Lung (tissue), 16 donors: Measurements from ENCODE around the gene PRSS21. TPM values are rescaled to one million over a fixed set of nuclear protein-coding genes. Genes with fewer than 3 reads are reported as not detected.

ENCODE experiments used
- ATAC-seq: fragments of 200-7000 bp; cut with Tn5 transposase; one replicate; pipeline ENCODE4 v1.9.1; 2020; ENCODE audit warnings: moderate number of reproducible peaks; ENCODE audit not compliant: insufficient read depth, low FRiP score
- DNase-seq, 3 donors: peaks; one replicate each; pipeline ENCODE4 v3.0.0-alpha.2; 2013 to 2017
- H3K27ac ChIP-seq, 2 donors: one replicate each; pipeline ENCODE4 v1.5.1; 2013; ENCODE audit warnings: mild to moderate bottlenecking in 2 of 2, moderate library complexity in 2 of 2, control low read depth in 1 of 2, inconsistent platforms in 1 of 2, low read depth in 1 of 2, low read length in 1 of 2
- H3K27me3 ChIP-seq, 3 donors: one replicate each; pipeline ENCODE4 v1.5.1; 2013; ENCODE audit warnings: low read length in 2 of 3; ENCODE audit not compliant: control insufficient read depth in 3 of 3, insufficient read depth in 3 of 3
- H3K36me3 ChIP-seq, 4 donors: one replicate each; pipeline ENCODE4 v1.5.1; 2013; ENCODE audit warnings: low read length in 4 of 4, mild to moderate bottlenecking in 1 of 4, moderate library complexity in 1 of 4; ENCODE audit not compliant: control insufficient read depth in 4 of 4, insufficient read depth in 4 of 4
- H3K4me1 ChIP-seq, 5 donors: one replicate each; pipeline ENCODE4 v1.5.1; 2013; ENCODE audit warnings: low read length in 5 of 5, mild to moderate bottlenecking in 2 of 5, moderate library complexity in 1 of 5; ENCODE audit not compliant: control insufficient read depth in 5 of 5, insufficient read depth in 5 of 5
- H3K4me3 ChIP-seq: one replicate; pipeline ENCODE4 v1.5.1; 2013; ENCODE audit warnings: mild to moderate bottlenecking, control low read depth, moderate library complexity
- H3K9ac ChIP-seq, 2 donors: one replicate each; pipeline ENCODE4 v1.5.1; 2013; ENCODE audit warnings: low read length in 2 of 2, control low read depth in 1 of 2; ENCODE audit not compliant: insufficient read depth in 1 of 2
- H3K9me3 ChIP-seq, 4 donors: one replicate each; pipeline ENCODE4 v1.5.1; 2013; ENCODE audit warnings: low read length in 3 of 4, mild to moderate bottlenecking in 1 of 4, moderate library complexity in 1 of 4; ENCODE audit not compliant: control insufficient read depth in 4 of 4, insufficient read depth in 3 of 4
- WGBS, 2 donors: extraction: QIAGEN DNeasy Blood & Tissue Kit; methylation state at CpG; one replicate each; pipeline ENCODE4 v1.1.7; 2013; 5-methylcytosine and 5-hydroxymethylcytosine counted together
- long read RNA-seq, 5 donors: transcript quantifications; one replicate each; lab custom pipeline, GENCODE V29; 2026
- polyA plus RNA-seq, 2 donors: library from polyadenylated mRNA; stranded (reverse); fragments of 200-250 nt; gene quantifications; one replicate each; pipeline ENCODE4 v1.2.1, GENCODE V29; 2013
- total RNA-seq, 2 donors: library from RNA; depleted of rRNA in 1 of 2; stranded (reverse); fragments of >200 nt in 1 of 2; gene quantifications; one replicate each; pipeline ENCODE4 v1.2.1, GENCODE V29; 2014 to 2021
- TF ChIP-seq, protein P1 (sequence below): IDR thresholded peaks from 2 replicates; pipeline ENCODE4 v1.5.1; 2012; ENCODE audit warnings: mild to moderate bottlenecking; ENCODE audit errors: control extremely low read depth, extremely low read depth
- donor health status: control.
- donor health status: control.
- donor health status: Bipolar disorder and iron deficiency.
- donor health status: healthy.
- donor health status: DM: yes; HTN: yes; CAD: no.

Gene PRSS21
- total RNA-seq (1 to 10 TPM in 1 of 2 donors, not detected in 1; 7.9 TPM), polyA plus RNA-seq (1 to 10 TPM in 1 of 2 donors, under 1 TPM in 1; 0.77 to 4.2 TPM)
- long read RNA-seq, donor 1: 0 reads
- long read RNA-seq, donor 2: 0 reads
- long read RNA-seq, donor 3: 0 reads
- long read RNA-seq, donor 4: 0 reads
- long read RNA-seq, donor 5: 0 reads

DNA sequence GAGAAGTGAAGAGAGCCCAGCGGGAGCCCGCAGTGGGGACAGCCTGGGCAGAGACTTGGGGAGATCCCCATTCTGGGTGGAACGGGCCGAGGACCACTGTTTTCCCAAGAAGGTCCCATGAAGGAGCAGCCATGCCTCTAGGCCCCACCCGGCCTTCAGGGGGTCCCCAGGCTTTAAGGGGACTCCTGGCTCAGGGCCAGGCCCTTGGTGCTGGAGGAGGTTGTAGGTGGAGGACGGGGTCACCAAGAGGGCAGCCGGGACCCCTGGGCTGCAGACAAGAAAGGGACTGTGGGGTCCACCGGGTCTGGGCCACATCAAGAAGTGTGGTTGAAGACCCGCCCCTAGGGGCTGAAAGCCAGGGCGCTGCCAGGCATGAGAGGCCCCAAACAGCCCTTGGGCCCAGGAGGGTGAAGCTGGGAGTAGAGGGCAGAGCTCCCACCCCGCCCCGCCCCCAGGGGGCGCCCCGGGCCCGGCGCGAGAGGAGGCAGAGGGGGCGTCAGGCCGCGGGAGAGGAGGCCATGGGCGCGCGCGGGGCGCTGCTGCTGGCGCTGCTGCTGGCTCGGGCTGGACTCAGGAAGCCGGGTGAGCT, at the start of gene PRSS21:
TSS of gene PRSS21 (plus strand) at position 487 of the 589 bp plus-strand sequence. CDS start at position 519, 32 bp downstream.
- TF ChIP-seq, protein P1, sequence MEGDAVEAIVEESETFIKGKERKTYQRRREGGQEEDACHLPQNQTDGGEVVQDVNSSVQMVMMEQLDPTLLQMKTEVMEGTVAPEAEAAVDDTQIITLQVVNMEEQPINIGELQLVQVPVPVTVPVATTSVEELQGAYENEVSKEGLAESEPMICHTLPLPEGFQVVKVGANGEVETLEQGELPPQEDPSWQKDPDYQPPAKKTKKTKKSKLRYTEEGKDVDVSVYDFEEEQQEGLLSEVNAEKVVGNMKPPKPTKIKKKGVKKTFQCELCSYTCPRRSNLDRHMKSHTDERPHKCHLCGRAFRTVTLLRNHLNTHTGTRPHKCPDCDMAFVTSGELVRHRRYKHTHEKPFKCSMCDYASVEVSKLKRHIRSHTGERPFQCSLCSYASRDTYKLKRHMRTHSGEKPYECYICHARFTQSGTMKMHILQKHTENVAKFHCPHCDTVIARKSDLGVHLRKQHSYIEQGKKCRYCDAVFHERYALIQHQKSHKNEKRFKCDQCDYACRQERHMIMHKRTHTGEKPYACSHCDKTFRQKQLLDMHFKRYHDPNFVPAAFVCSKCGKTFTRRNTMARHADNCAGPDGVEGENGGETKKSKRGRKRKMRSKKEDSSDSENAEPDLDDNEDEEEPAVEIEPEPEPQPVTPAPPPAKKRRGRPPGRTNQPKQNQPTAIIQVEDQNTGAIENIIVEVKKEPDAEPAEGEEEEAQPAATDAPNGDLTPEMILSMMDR: no peak
- Histone ChIP-seq H3K27me3 (peaks cover 0 to 6% (median 0%) of the 10 kb centered on the region in 3 donors), H3K9ac (no peak within 1 kb of the TSS), H3K4me3 (no peak within 1 kb of the TSS), H3K27ac (no peak within 1 kb of the TSS), H3K9me3 (no peaks in the 10 kb centered on the region), H3K4me1 (no peaks in the 10 kb centered on the region), H3K36me3 (no peaks in the 10 kb centered on the region)
- no peak for ATAC-seq
- 66 to 73% methylated on average over 28 of the region's 28 CpGs for WGBS, 2 donors
- no peak for DNase-seq

DNA sequence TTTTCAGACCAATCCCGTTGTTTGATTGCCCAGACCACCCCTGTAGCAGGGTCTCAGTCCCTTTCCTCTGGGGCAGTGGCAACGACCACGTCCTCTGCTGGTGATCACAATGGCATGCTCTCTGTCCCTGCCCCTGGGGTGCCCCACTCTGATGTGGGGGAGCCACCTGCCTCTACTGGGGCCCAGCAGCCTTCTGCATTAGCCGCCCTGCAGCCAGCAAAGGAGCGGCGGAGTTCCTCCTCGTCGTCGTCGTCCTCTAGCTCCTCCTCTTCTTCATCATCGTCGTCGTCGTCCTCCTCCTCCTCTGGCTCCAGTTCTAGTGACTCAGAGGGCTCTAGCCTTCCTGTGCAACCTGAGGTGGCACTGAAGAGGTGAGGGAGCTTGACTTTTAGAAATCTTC, 49.1 kb upstream of the PRSS21 start:
- H3K4me1 ChIP-seq: peaks cover 0 to 4% (median 0%) of the 10 kb centered on the region in 5 donors
- 76 to 81% methylated on average over 14 of the region's 14 CpGs for WGBS, 2 donors
- no peak overlapping the region for H3K27ac ChIP-seq
- no peak for ATAC-seq
- no peak overlapping the region for H3K9ac ChIP-seq
- peaks cover 57 to 92% (median 76%) of the 10 kb centered on the region in 4 donors for H3K36me3 ChIP-seq
- no peak overlapping the region for H3K4me3 ChIP-seq
- TF ChIP-seq, protein P1: no peak
- no peaks in the 10 kb centered on the region for H3K27me3 ChIP-seq
- H3K9me3 ChIP-seq: peaks cover 0 to 2% (median under 1%) of the 10 kb centered on the region in 4 donors
- DNase-seq: no peak

DNA sequence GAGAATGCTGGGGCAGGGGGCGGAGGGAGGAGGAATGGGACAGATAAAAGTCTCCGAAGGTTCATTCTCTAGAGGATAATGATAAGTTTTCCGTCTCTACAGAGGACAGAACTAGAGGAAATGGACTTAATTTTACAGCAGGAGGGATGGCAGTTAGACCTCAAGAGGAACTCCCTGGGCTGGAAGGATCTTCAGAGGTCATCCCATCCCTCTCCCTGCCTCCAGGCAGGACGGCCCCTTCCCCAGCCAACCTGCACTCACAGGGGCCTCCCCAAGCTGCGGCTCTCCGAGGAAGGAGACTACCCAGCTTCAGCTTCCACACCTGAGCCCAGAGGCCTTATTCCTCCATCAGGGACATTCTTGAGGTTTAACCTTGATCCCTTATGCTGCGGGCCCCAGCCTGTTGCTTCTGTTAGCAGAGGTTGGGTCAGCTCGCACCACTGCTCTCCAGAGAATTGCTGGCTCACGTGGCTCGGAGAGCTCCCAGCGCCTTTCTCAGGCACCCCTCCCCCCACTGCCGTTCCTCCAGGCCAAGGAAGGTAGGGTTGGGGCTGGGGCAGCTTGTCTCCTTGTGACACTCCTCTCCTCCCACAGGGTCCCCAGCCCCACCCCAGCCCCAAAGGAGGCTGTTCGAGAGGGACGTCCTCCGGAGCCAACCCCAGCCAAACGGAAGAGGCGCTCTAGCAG, 48.5 kb upstream of the PRSS21 start:
- TF ChIP-seq, protein P1: no peak
- H3K36me3 ChIP-seq: peaks cover 50 to 91% (median 74%) of the 10 kb centered on the region in 4 donors
- H3K27me3 ChIP-seq: no peaks in the 10 kb centered on the region
- H3K27ac ChIP-seq: no peak overlapping the region
- DNase-seq (no peak), ATAC-seq (no peak)
- peaks cover 0 to 2% (median under 1%) of the 10 kb centered on the region in 4 donors for H3K9me3 ChIP-seq
- H3K9ac ChIP-seq: no peak overlapping the region
- H3K4me3 ChIP-seq: no peak overlapping the region
- WGBS, 2 donors: 87 to 88% methylated on average over 17 of the region's 17 CpGs
- H3K4me1 ChIP-seq: peaks cover 0 to 4% (median 0%) of the 10 kb centered on the region in 5 donors
